ENCODE data around the gene INSC.

INSC gene

DNA sequence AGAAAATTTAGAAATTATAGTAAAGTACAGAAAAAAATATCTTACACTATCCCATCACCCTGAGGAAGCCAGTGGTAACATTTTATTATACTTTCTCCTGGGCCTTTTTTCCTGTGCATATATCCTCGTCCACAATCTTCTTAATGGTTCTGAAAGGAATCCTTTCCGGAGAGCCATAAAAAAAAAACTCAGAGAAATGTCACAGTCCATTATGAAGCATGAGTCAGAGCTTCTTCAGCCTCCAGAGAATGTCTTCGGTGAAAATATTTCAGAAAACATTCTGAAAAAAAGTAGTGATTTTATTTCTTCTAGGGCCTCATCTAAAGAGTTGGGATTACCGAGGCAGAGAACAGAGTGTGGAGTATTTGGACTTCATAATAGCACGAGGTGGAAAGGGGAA is 163.4 kb downstream of the INSC start:
- in situ Hi-C loops (cut with HindIII; ENCODE audit: low sequenced_read_pairs) = loop anchor here (5.0 kb wide), 1 partner anchor 69 kb away; no protein-coding TSS in a partner anchor

DNA sequence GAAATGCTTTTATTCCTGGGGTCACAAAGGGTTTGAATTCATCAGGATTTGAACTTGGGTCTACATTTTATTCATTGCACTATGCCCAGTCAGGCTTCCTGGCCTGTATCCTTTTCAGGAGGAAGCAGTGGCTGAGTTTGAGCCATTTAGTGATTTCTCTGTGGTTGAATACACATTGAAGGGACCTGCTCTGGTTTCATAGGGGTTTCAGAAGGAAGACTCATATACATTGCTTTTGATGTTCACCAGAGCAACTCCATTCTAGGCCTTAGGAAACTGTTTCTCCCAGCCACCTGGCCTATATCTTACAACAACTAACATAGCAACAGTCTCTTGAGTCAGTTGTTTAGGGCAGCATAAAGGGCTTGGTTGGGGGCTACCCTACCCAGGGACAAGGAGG is 165.7 kb downstream of the INSC start:
- in situ Hi-C loops (cut with HindIII; ENCODE audit: low sequenced_read_pairs) = no loop called here

DNA sequence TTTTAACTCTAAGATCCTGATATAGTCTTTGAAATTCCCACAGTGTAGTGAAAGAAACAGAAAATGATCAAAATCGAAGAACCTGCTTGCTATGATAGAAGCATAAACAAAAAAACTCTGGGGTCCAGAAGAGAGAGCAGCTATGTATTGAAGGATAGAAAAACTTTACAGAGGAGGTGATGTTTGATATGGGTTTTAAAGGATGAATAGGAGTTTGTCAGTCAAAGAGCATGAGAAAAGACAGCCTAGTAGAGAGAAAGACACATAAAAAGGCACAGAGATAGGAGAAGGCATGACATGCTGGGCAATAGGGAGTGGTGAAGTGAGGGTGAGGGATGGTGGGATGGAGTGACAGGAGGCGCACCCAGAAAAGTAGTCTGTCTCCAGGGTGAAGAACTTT is 168.0 kb downstream of the INSC start:
- in situ Hi-C loops (cut with HindIII; ENCODE audit: low sequenced_read_pairs) = no loop called here

DNA sequence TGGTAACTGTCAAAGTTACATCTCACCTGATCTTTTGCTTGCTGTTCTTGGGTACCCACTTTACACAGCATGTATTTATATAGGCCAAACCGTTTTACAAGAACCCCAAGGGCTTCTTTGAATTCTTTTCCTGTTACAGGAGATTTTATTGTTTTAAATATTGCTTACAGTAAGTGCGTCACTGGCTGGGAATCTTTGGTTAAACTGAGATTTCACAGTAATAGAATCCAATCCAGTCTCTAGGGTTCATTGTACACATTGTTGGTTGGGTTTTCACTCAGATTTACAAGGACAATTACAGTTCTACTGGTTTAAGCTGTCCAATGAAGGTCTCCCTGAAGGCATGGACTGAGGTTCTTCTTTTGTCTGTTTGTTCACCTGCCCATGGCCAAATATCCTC is 171.7 kb downstream of the INSC start:
- in situ Hi-C loops (cut with HindIII; ENCODE audit: low sequenced_read_pairs) = no loop called here

- in situ Hi-C loops (cut with HindIII; ENCODE audit: low sequenced_read_pairs) = no loop called here
These were observed 174.1 kb downstream of the INSC start for GRCh38 chr11:15288863-15289262.

DNA sequence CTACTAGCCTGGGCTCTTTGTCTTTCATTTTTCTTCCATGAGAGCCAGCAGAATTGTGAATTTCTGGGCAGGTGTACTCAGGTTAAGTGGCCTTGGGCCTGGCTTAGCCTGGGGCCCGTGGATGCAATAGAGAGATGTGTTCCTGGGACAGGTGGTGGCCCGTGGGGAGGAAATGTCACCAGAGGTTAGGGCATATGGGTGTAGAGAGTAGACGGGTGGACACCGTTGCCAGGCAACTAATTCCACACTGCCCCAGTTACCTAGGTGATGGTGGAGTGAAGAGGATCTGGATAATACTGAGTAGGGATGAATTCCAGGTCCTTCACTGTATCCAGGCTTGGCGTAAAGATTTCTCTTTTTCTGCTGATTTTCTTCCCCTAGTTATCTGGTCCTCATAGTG is 175.0 kb downstream of the INSC start:
- in situ Hi-C loops (cut with HindIII; ENCODE audit: low sequenced_read_pairs) = no loop called here

- in situ Hi-C loops (cut with HindIII; ENCODE audit: low sequenced_read_pairs) = no loop called here
These were observed 177.2 kb downstream of the INSC start for GRCh38 chr11:15291885-15292284.

DNA sequence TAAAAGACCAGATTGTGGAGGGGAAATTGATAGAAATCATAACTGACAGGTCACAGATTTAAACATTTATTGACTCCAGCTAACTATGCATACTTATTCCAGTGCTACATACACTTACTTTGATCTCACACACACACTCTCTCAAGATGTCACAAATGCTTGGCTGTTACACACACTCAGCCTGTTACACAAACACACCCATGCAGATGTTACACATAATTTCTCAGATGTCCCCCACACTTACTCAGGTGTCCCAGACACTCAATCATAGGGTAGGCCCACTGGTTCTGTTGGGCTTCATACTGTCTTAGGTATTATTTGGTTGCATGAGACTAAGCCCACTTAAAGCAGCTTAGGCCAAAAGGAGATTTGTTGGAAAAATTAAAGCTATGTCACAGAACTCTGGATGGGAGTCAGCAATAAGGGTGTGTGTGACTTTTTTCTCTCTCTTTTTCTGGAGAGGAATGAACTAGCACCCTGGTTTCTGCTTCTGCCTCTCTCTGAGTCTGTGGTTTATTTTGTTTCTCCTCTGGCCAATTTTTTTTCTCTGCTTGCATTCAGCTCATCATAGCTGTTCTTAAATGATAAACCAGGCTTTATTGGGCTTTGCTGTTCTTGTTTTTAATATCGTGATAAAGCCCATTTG is 179.4 kb downstream of the INSC start:
- in situ Hi-C loops (cut with HindIII; ENCODE audit: low sequenced_read_pairs) = no loop called here

GRCh38 chr11:15295695-15296094 is 181.0 kb downstream of the INSC start:
- in situ Hi-C loops (cut with HindIII; ENCODE audit: low sequenced_read_pairs) = no loop called here
